ENCODE measurements around the gene USP7. TPM values are rescaled to one million over a fixed set of nuclear protein-coding genes. Genes with fewer than 3 reads are reported as not detected.

Gene USP7
- total and polyA plus RNA-seq, 3 donors from 2014 or later = 159 to 173 (median 172) TPM

GRCh38 chr16:8914098-8914497 is 49.6 kb downstream of the USP7 start:
- intact Hi-C loops (cut with DNase I; ENCODE audit: low total_unique reads) = no loop called here
- no peak overlapping the region for H3K4me3 ChIP-seq
- H3K36me3 ChIP-seq (ENCODE audit: low read depth, missing control alignments) = no peaks in the 10 kb centered on the region
- no peaks in the 10 kb centered on the region for H3K27me3 ChIP-seq
- H3K9me3 ChIP-seq = no peaks in the 10 kb centered on the region
- TF ChIP-seq POLR2A (IDR thresholded peaks at IDR 0.05) (no peak), CTCF (IDR thresholded peaks at IDR 0.05) (no peak)
- DNase-seq = no peak
- 92 to 97% methylated on average over 3 of the region's 3 CpGs for WGBS, 2 donors
- H3K4me1 ChIP-seq = no peaks in the 10 kb centered on the region
- H3K27ac ChIP-seq = no peak overlapping the region

- intact Hi-C loops (cut with DNase I; ENCODE audit: low total_unique reads) = no loop called here
- H3K36me3 ChIP-seq (ENCODE audit: low read depth, missing control alignments) = no peaks in the 10 kb centered on the region
Observed at GRCh38 chr16:8912793-8913192, 50.9 kb downstream of the USP7 start.

GRCh38 chr16:8910811-8911210 is 52.9 kb downstream of the USP7 start:
- intact Hi-C loops (cut with DNase I; ENCODE audit: low total_unique reads) = no loop called here
- no peaks in the 10 kb centered on the region for H3K9me3 ChIP-seq
- no peaks in the 10 kb centered on the region for H3K4me1 ChIP-seq
- no peak for TF ChIP-seq POLR2A (IDR thresholded peaks at IDR 0.05)
- TF ChIP-seq CTCF (IDR thresholded peaks at IDR 0.05) = no peak
- no peak for DNase-seq
- no peak overlapping the region for H3K4me3 ChIP-seq
- WGBS, 2 donors = 80 to 100% methylated on average over 1 of the region's 1 CpG
- no peak overlapping the region for H3K27ac ChIP-seq
- no peaks in the 10 kb centered on the region for H3K27me3 ChIP-seq
- H3K36me3 ChIP-seq (ENCODE audit: low read depth, missing control alignments) = no peaks in the 10 kb centered on the region

More at GRCh38 chr16:8912793-8913192, 50.9 kb downstream of the USP7 start:
- WGBS, 2 donors = 95 to 96% methylated on average over 4 of the region's 4 CpGs
- Histone ChIP-seq H3K9me3 (no peaks in the 10 kb centered on the region), H3K4me3 (no peak overlapping the region), H3K27ac (no peak overlapping the region), H3K4me1 (no peaks in the 10 kb centered on the region), H3K27me3 (no peaks in the 10 kb centered on the region)
- TF ChIP-seq POLR2A (IDR thresholded peaks at IDR 0.05) (no peak), CTCF (IDR thresholded peaks at IDR 0.05) (no peak)
- no peak for DNase-seq

GRCh38 chr16:8908810-8909468 is 54.8 kb downstream of the USP7 start:
- no peaks in the 10 kb centered on the region for H3K27me3 ChIP-seq
- H3K4me1 ChIP-seq = no peaks in the 10 kb centered on the region
- 87 to 91% methylated on average over 6 to 8 of the region's 8 CpGs for WGBS, 2 donors
- no peaks in the 10 kb centered on the region for H3K36me3 ChIP-seq (ENCODE audit: low read depth, missing control alignments)
- no peak for TF ChIP-seq CTCF (IDR thresholded peaks at IDR 0.05)
- TF ChIP-seq POLR2A (IDR thresholded peaks at IDR 0.05) = no peak
- H3K9me3 ChIP-seq = no peaks in the 10 kb centered on the region
- intact Hi-C loops (cut with DNase I; ENCODE audit: low total_unique reads) = no loop called here
- DNase-seq = no peak
- H3K27ac ChIP-seq = no peak overlapping the region
- no peak overlapping the region for H3K4me3 ChIP-seq

- no peaks in the 10 kb centered on the region for H3K9me3 ChIP-seq
- no peaks in the 10 kb centered on the region for H3K36me3 ChIP-seq (ENCODE audit: low read depth, missing control alignments)
- H3K4me3 ChIP-seq = no peak overlapping the region
- no peak overlapping the region for H3K27ac ChIP-seq
- H3K27me3 ChIP-seq = no peaks in the 10 kb centered on the region
- no peak for DNase-seq
- intact Hi-C loops (cut with DNase I; ENCODE audit: low total_unique reads) = no loop called here
- TF ChIP-seq POLR2A (IDR thresholded peaks at IDR 0.05) = no peak
- no peak for TF ChIP-seq CTCF (IDR thresholded peaks at IDR 0.05)
- H3K4me1 ChIP-seq = no peaks in the 10 kb centered on the region
- WGBS, 2 donors = 79 to 83% methylated on average over 4 of the region's 4 CpGs
Observed at GRCh38 chr16:8907096-8907495, 56.6 kb downstream of the USP7 start.

All from testis (tissue), 3 donors.